GM12801 (cell line): Measurements from ENCODE around the gene DUSP16.

ENCODE experiments used
- TF ChIP-seq, protein P1 (sequence below): IDR thresholded peaks from one replicate; pipeline ENCODE4 v1.5.1; 2011; ENCODE audit warnings: control low read depth; ENCODE audit not compliant: insufficient read length; ENCODE audit errors: extremely low read depth

The DUSP16 gene

DNA sequence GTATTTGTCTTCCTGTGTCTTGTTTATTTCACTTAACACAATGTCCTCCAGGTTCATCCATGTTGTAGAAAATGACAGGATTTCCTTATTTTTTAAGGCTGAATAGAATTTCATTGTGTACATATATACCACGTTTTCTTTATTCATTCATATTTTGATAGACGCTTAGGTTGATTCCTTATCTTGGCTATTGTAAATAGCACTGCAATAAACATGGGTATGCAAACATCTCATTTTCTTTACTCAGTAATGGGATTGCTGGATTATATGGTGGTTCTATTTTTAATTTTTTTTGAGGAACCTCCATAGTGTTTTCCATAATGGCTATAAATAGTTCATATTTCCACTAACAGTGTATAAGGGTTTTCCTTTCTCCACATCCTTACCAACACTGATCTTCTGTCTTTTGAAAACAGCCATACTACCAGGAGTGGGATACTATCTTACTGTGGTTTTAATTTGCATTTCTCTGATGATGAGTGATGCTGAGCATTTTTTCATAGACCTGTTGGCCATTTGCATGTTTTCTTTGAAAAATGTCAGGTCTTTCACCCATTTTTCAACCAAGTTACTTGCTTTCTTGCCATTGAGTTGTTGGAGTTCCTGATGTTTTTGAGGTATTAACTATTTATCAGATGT lies 32.8 kb downstream of the DUSP16 start:
- TF ChIP-seq, protein P1, sequence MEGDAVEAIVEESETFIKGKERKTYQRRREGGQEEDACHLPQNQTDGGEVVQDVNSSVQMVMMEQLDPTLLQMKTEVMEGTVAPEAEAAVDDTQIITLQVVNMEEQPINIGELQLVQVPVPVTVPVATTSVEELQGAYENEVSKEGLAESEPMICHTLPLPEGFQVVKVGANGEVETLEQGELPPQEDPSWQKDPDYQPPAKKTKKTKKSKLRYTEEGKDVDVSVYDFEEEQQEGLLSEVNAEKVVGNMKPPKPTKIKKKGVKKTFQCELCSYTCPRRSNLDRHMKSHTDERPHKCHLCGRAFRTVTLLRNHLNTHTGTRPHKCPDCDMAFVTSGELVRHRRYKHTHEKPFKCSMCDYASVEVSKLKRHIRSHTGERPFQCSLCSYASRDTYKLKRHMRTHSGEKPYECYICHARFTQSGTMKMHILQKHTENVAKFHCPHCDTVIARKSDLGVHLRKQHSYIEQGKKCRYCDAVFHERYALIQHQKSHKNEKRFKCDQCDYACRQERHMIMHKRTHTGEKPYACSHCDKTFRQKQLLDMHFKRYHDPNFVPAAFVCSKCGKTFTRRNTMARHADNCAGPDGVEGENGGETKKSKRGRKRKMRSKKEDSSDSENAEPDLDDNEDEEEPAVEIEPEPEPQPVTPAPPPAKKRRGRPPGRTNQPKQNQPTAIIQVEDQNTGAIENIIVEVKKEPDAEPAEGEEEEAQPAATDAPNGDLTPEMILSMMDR: no peak

DNA sequence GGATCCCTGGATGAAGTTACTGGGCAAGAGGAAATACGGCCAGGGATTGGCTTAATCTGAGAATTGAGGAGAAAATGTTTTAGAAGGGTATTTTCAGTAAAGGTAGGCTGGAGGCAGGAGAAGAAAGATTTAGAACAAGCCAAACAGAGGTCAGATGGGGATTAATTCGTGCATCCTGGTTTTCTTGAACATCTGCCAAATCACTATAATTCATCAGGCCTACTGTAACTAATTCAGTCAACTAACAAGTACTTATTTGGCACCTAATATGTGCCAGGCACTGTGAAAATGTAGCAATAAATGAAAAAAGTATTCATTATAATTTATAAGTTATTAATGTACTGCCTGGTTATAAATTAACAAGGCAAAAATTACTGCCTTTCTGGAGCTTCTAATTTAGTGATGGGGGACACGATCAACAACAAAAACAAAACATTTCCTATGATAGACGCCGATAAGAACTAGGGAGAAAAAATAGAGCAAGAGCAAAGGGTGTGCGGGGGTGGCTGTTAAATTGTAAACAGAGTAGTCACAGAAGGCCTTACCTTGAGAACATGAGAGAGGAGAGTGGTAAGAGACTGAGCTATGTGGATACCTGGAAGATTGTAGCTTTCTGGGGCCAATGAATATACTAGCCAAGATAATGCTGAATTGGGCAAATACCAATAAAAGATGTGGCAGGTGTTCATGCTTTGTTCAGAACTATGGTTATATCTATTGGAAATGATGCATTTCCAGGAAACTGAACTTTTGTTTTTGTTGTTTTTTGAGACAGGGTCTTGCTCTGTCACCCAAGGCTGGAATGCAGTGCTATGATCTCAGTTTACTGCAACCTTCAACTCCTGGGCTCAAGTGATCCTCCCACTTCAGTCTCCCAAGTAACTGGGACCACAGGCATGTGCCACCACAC lies 34.0 kb downstream of the DUSP16 start:
- TF ChIP-seq, protein P1: no peak

DNA sequence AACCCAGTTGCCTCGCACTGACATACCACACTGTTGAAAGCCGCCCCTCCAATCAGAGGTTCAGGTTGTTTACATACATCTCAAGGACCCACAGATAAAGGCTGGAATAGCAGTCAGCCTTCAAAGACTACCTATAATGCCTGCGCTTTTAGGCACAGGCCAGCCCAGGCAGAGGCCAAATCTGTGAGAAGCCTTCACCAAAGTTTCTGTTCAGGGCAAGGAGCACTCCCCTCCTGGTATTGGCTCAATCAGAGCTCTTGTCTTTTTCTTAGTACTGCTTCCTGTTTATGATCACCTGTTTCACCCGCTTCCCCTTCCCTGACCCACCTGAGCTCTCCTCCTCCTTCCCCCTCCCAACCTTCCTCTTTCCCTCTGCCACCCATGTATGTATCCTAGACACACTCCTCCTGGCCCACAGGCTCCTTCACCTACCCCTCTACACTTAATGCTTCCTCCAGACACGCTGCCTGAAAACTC lies 34.8 kb downstream of the DUSP16 start:
- TF ChIP-seq, protein P1: no peak

DNA sequence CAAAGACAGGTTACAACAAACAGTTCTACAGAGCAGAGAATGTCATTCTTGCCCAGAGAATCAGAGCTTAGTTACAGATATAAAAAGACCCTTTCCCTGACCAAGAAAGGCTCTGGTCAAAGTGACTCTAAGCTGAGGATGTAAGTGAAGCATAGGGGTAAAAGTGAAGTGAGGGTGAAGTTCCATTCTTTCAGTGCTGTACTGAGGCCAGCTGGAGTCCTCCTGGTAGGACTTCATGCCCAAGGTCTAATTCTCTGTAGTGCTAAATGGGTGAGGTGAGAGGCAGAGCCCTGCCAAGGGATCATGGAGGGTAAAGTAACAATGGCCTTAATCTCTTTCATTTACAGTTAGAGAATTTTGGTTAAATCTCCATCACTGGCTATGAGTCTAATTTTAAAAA lies 38.5 kb downstream of the DUSP16 start:
- TF ChIP-seq, protein P1: no peak

DNA sequence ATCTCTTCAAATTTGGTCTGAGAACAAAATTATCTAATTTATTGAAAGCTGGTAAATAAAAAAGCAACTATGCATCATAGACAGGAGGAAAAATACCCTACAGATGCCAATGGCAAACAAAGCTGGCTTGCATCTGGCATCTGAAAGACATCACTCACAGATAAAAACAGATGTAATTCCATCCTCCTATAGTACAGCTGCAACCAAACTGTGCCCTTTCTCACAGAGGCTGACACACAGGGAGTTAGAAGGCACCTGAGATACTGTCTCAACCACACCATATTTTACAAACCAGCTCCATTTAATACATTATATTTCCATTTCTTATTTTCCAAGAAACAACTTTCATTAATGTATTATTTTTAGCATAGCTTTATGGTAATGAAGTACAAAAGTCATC lies 39.4 kb downstream of the DUSP16 start:
- TF ChIP-seq, protein P1: no peak

DNA sequence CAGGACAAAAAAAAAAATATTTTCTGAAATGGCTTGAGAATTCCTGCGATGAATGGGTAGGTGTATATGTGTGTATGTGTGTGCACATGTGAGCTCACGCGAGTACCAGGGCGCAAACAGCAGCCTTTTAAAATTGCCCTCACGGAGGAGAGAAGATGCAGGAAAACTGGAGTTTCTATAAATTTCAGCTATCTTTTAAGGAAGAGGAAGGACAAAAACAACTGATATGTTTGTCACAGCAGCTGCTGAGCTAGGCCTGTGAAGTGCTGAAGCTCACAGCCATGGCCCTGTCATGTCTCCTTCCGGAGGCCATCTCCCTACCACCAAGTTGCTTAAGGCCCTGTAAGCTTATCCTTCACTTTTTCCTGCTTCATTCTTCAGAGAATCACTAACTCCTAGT lies 40.8 kb downstream of the DUSP16 start:
- TF ChIP-seq, protein P1: no peak

DNA sequence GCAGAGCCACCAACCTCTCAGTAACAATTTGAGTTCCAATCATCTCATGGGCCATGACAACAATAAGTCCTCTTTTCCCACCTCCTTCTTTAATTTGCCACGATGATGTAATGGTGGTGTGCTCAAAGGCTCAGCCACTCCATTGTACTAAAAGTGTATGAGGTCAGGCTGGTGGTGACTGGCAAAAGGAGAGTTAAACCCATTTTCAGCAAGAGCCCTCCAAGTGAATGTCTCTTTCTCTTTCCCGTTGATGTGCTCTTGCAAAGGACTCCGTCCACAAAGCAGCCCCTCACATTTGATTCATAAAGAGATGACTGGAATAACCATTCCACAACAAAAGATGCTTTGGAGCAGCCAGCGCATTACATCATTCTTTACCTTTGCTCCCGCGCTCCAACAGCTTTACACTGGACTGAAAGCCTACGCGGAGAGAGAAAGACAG lies 41.6 kb downstream of the DUSP16 start:
- TF ChIP-seq, protein P1: no peak
